Thyroid gland (tissue), 4 donors: ENCODE measurements around the gene CYP27B1. TPM values are rescaled to one million over a fixed set of nuclear protein-coding genes. Genes with fewer than 3 reads are reported as not detected.

Source experiments
- DNase-seq, 2 donors: peaks; one replicate each; pipeline ENCODE4 v3.0.0-alpha.2; 2019
- H3K27ac ChIP-seq, 3 donors: fragments of 200-600 bp; sonication (generic); 1 replicate in 2 of 3; 2 replicates in 1 of 3; pipeline ENCODE4 v1.5.1; 2016 to 2019; ENCODE audit warnings: mild to moderate bottlenecking in 1 of 3, moderate library complexity in 1 of 3
- H3K27me3 ChIP-seq: fragments of 200-600 bp; sonication (generic); one replicate; pipeline ENCODE4 v1.5.1; 2019
- H3K36me3 ChIP-seq, 2 donors: fragments of 200-600 bp; sonication (generic); one replicate each; pipeline ENCODE4 v1.5.1; 2016 to 2019
- H3K4me1 ChIP-seq, 2 donors: fragments of 200-600 bp; sonication (generic); one replicate each; pipeline ENCODE4 v1.5.1; 2017 to 2019
- H3K4me3 ChIP-seq, 3 donors: fragments of 200-600 bp; sonication (generic); replicated peaks in 1 of 3; 1 replicate in 2 of 3; 2 replicates in 1 of 3; pipeline ENCODE4 v1.5.1; 2016; ENCODE audit warnings: mild to moderate bottlenecking in 1 of 3
- H3K9me3 ChIP-seq: fragments of 200-600 bp; sonication (generic); one replicate; pipeline ENCODE4 v1.5.1; 2017
- POLR2A ChIP-seq, 2 donors: fragments of 450-650 bp; IDR thresholded peaks; one replicate each; pipeline ENCODE4 v1.6.1; 2017; ENCODE audit warnings: antibody characterized with exemption in 2 of 2, mild to moderate bottlenecking in 2 of 2, moderate library complexity in 1 of 2
- WGBS, 2 donors: methylation state at CpG; one replicate each; pipeline ENCODE4 v1.1.5; 2017; 5-methylcytosine and 5-hydroxymethylcytosine counted together
- intact Hi-C: fragments of 100-400 bp; cut with DNase I; formaldehyde crosslinking; loops from one replicate; pipeline ENCODE4 v1.15.1; 2023
- total RNA-seq, 4 donors: library from RNA; depleted of rRNA; stranded (reverse); fragments of >200 nt; gene quantifications; one replicate each; pipeline ENCODE4 v1.2.3, GENCODE V29; 2016
- TF ChIP-seq, protein P1 (sequence below), 6 experiments: fragments of 200-600 bp in 3 of 6; fragments of 450-650 bp in 3 of 6; sonication (generic) in 3 of 6; IDR thresholded peaks; one replicate each; pipeline ENCODE4 v1.5.1; 2016 to 2019; ENCODE audit warnings: antibody characterized with exemption in 6 of 6, mild to moderate bottlenecking in 2 of 6, inconsistent platforms in 1 of 6, moderate library complexity in 1 of 6

The CYP27B1 gene
- total RNA-seq, 4 donors from 2014 or later = 2.7 to 13.0 (median 10.0) TPM

DNA sequence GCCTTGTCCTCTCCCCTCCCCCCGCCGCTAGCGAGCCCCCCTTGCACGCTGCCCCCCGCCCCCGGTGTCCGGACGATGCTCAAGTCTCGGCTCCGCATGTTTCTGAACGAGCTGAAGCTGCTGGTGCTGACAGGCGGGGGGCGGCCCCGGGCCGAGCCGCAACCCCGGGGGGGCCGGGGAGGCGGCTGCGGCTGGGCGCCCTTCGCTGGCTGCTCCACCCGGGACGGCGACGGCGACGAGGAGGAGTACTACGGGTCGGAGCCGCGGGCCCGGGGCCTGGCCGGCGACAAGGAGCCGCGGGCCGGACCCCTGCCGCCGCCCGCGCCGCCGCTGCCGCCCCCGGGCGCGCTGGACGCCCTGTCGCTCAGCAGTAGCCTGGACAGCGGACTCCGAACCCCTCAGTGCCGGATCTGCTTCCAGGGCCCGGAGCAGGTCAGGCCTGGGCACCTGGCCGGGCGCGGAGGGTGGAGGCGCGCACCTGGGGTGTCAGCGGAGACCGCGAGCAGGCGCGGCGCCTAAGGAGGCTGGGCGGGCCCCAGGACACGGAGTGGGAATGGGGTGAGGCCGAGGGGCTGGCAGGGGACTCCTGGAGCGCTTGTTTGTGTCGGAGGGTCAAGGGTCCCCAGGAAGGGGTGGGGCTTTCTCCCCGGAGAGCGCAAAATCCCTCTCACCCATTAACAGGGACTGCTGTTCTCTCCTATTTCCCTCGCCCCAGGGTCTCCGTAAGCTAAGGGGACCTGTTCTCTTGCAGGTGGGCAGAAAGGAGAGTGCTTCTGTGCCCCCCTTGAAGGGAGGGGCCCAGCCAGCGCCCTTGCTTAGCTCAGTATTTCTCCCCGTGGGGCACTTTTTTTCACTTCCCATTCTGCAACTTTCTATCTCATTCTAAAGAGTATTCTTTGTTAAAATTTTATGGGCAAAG lies 11.2 kb downstream of the CYP27B1 start:
- Histone ChIP-seq H3K36me3 (peaks cover 9 to 10% of the 10 kb centered on the region in 2 donors), H3K4me3 (peak overlapping the region; percentile 19 to 79 (median 22)), H3K4me1 (peaks cover 22 to 39% of the 10 kb centered on the region in 2 donors), H3K27ac (peak overlapping the region; percentile 35 to 74 (median 46)), H3K9me3 (no peaks in the 10 kb centered on the region), H3K27me3 (no peaks in the 10 kb centered on the region)
- intact Hi-C loops = no loop called here
- WGBS, 2 donors = 3 to 5% methylated on average over 15 to 21 of the region's 76 CpGs
- peak; percentile 64 for DNase-seq
- TF ChIP-seq, protein P1, sequence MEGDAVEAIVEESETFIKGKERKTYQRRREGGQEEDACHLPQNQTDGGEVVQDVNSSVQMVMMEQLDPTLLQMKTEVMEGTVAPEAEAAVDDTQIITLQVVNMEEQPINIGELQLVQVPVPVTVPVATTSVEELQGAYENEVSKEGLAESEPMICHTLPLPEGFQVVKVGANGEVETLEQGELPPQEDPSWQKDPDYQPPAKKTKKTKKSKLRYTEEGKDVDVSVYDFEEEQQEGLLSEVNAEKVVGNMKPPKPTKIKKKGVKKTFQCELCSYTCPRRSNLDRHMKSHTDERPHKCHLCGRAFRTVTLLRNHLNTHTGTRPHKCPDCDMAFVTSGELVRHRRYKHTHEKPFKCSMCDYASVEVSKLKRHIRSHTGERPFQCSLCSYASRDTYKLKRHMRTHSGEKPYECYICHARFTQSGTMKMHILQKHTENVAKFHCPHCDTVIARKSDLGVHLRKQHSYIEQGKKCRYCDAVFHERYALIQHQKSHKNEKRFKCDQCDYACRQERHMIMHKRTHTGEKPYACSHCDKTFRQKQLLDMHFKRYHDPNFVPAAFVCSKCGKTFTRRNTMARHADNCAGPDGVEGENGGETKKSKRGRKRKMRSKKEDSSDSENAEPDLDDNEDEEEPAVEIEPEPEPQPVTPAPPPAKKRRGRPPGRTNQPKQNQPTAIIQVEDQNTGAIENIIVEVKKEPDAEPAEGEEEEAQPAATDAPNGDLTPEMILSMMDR (IDR thresholded peaks at IDR 0.05) = no peak
- peak in 1 of 2 donors; percentile 37 for TF ChIP-seq POLR2A (IDR thresholded peaks at IDR 0.05)

DNA sequence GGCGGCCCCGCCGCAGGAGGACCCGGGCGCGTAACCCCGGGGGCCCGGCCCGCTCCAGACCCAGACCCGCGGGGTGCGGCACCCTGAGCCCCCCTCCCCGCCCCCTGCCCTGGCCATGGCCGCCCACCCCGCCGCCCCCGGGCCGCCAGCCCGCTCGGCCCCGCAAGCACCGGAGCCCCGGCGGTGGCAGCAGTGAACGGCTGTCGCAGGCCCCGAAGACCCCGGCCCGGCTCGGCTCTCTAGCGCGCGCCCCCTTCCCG lies 11.8 kb downstream of the CYP27B1 start:
- Histone ChIP-seq H3K4me1 (peaks cover 22 to 39% of the 10 kb centered on the region in 2 donors), H3K36me3 (peaks cover 10 to 11% of the 10 kb centered on the region in 2 donors), H3K27me3 (no peaks in the 10 kb centered on the region), H3K4me3 (peak overlapping the region in 1 of 3 donors; percentile 79), H3K9me3 (no peaks in the 10 kb centered on the region), H3K27ac (peak overlapping the region; percentile 35 to 74 (median 46))
- no peak for DNase-seq
- no CpG with 5 or more reads among the region's 34 CpGs for WGBS, 2 donors
- no peak for TF ChIP-seq POLR2A (IDR thresholded peaks at IDR 0.05)
- TF ChIP-seq, protein P1 (IDR thresholded peaks at IDR 0.05) = no peak
- intact Hi-C loops = no loop called here

DNA sequence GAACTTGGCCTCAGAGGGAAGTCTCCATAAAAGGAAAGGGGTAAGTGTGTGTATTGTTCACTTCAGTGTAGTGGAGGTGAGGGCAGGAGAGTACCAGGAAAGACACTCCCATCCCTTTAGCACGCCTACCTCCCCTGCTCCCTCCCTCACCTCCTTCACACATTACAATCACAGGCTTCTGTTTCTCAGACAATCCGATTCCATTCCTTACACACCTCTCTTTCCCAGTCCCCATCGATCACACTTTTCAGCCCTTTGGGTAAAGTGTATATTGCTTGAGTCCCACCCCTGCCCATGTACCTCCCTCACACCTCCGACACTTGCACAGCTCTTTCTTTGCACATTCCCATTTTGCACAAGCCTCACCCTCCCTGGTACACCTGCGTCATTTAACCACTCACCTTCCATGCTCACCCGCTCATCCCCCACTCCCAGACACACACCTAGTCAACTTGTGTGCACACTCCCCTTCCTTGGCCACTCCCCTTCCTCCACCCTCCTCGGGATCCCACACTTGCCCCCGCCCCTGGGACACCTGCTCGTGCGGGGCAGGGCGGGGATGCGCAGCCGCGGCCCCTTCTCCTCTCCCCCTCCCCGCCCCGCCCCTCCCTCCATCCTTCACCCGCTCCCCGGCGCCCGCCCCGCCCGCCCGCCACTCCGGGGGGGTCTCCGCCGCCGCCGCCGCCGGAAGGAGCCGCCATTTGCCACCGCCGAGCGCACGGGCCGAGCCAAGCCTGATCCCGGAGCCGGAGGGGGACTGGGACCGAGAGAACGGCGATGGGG lies 12.3 kb downstream of the CYP27B1 start, which contains the start of gene MARCHF9:
TSS of gene MARCHF9 (plus strand) at position 693 of the 783 bp plus-strand sequence. CDS start 426 bp downstream, outside the sequence.
- peaks cover 22 to 39% of the 10 kb centered on the region in 2 donors for H3K4me1 ChIP-seq
- DNase-seq = peak; percentile 87 to 91
- peaks cover 10 to 11% of the 10 kb centered on the region in 2 donors for H3K36me3 ChIP-seq
- peak within 1 kb of the TSS; percentile 35 to 74 (median 46) for H3K27ac ChIP-seq
- peak within 1 kb of the TSS; percentile 19 to 79 (median 22) for H3K4me3 ChIP-seq
- 3 to 4% methylated on average over 17 to 20 of the region's 41 CpGs for WGBS, 2 donors
- TF ChIP-seq, protein P1 (IDR thresholded peaks at IDR 0.05) = no peak
- TF ChIP-seq POLR2A (IDR thresholded peaks at IDR 0.05) = peak in 1 of 2 donors; percentile 35
- intact Hi-C loops = no loop called here
- H3K27me3 ChIP-seq = no peaks in the 10 kb centered on the region
- H3K9me3 ChIP-seq = no peaks in the 10 kb centered on the region

- no peaks in the 10 kb centered on the region for H3K9me3 ChIP-seq
- intact Hi-C loops = no loop called here
- H3K27ac ChIP-seq = peak overlapping the region in 2 of 3 donors; percentile 17 to 74
These were observed 13.0 kb downstream of the CYP27B1 start for GRCh38 chr12:57753756-57754337.

More at GRCh38 chr12:57753756-57754337, 13.0 kb downstream of the CYP27B1 start:
- no peak for DNase-seq
- Histone ChIP-seq H3K4me3 (peak overlapping the region in 1 of 3 donors; percentile 79), H3K4me1 (peaks cover 22 to 39% of the 10 kb centered on the region in 2 donors), H3K36me3 (peaks cover 10 to 15% of the 10 kb centered on the region in 2 donors), H3K27me3 (no peaks in the 10 kb centered on the region)
- TF ChIP-seq, protein P1 (IDR thresholded peaks at IDR 0.05) = no peak
- no peak for TF ChIP-seq POLR2A (IDR thresholded peaks at IDR 0.05)
- WGBS, 2 donors = 40 to 46% methylated on average over 1 of the region's 1 CpG
